PC-9 (cell line): ENCODE results near the gene FAT1. TPM values are rescaled to one million over a fixed set of nuclear protein-coding genes. Genes with fewer than 3 reads are reported as not detected.

Source experiments
- BruUV-seq: library from RNA; stranded (reverse); fragments of 400-500 nt; replicated peaks from 2 replicates; lab custom pipeline; 2021; lab: Mats Ljungman, UMichigan
- CTCF ChIA-PET: fragments of 300-600 bp; sonication (Branson Sonifier 250); formaldehyde crosslinking; loops from one replicate; lab custom pipeline; 2022; ENCODE audit warnings: antibody characterized with exemption; lab: Charles Lee
- POLR2A ChIA-PET: fragments of 300-600 bp; sonication (Branson Sonifier 250); formaldehyde crosslinking; loops from one replicate; lab custom pipeline; 2022; ENCODE audit warnings: antibody characterized with exemption; ENCODE audit not compliant: unreplicated experiment; lab: Charles Lee
- DNase-seq, 2 experiments: peaks; one replicate each; pipeline versions ENCODE4 v3.0.0 to v3.0.0-alpha.2; 2015 to 2022; ENCODE audit warnings: mixed read lengths in 1 of 2
- H2AFZ ChIP-seq: fragments of 200-600 bp; sonication (generic); 2 replicates; pipeline ENCODE4 v1.8.1; 2017; ENCODE audit warnings: antibody characterized with exemption
- H3F3A ChIP-seq: fragments of 200-600 bp; sonication (generic); 2 replicates; pipeline ENCODE4 v1.8.1; 2017; ENCODE audit warnings: antibody characterized with exemption, mild to moderate bottlenecking, low read depth; ENCODE audit not compliant: insufficient read depth
- H3K27ac ChIP-seq: fragments of 200-600 bp; sonication (generic); 2 replicates; pipeline ENCODE4 v1.6.1; 2016; ENCODE audit warnings: mixed run types
- H3K27me3 ChIP-seq: fragments of 200-600 bp; sonication (generic); 2 replicates; pipeline ENCODE4 v1.6.1; 2016; ENCODE audit warnings: low read depth, mixed run types; ENCODE audit not compliant: insufficient read depth
- H3K36me3 ChIP-seq: fragments of 200-600 bp; sonication (generic); 2 replicates; pipeline ENCODE4 v1.6.1; 2016; ENCODE audit warnings: low read depth, mixed run types
- H3K4me1 ChIP-seq: fragments of 200-600 bp; sonication (generic); replicated peaks from 2 replicates; pipeline ENCODE4 v1.6.1; 2016; ENCODE audit warnings: mixed run types; ENCODE audit not compliant: insufficient read depth
- H3K4me2 ChIP-seq: fragments of 200-600 bp; sonication (generic); 2 replicates; pipeline ENCODE4 v1.6.1; 2017; ENCODE audit warnings: mixed run types
- H3K4me3 ChIP-seq: fragments of 200-600 bp; sonication (generic); 2 replicates; pipeline ENCODE4 v1.6.1; 2016; ENCODE audit warnings: mixed run types
- H3K79me2 ChIP-seq: fragments of 200-600 bp; sonication (generic); 2 replicates; pipeline ENCODE4 v1.6.1; 2017; ENCODE audit warnings: low read depth, mixed run types
- H3K9me2 ChIP-seq: fragments of 200-600 bp; sonication (generic); 2 replicates; pipeline ENCODE4 v1.8.1; 2017; ENCODE audit warnings: mild to moderate bottlenecking; ENCODE audit not compliant: insufficient read depth
- H3K9me3 ChIP-seq: fragments of 200-600 bp; sonication (generic); 2 replicates; pipeline ENCODE4 v1.8.1; 2016; ENCODE audit warnings: low read depth; ENCODE audit not compliant: insufficient read depth
- H4K20me1 ChIP-seq: fragments of 200-600 bp; sonication (generic); 2 replicates; pipeline ENCODE4 v1.8.1; 2017; ENCODE audit not compliant: insufficient read depth
- EZH2 ChIP-seq: fragments of 200-600 bp; sonication (generic); IDR thresholded peaks from 2 replicates; pipeline ENCODE4 v1.8.0; 2017; ENCODE audit warnings: antibody characterized with exemption, low read depth
- intact Hi-C: fragments of 100-400 bp; cut with micrococcal nuclease; formaldehyde crosslinking; loops from one replicate; pipeline ENCODE4 v1.10.0; 2022; ENCODE audit not compliant: unreplicated experiment
- total RNA-seq: library from RNA; stranded (reverse); gene quantifications from 2 replicates; pipeline ENCODE4 v1.2.3, GENCODE V29; 2021
- TF ChIP-seq, protein P1 (sequence below): fragments of 200-600 bp; sonication (generic); conservative IDR thresholded peaks from 2 replicates; pipeline ENCODE4 v1.6.1; 2017; ENCODE audit warnings: mixed run types, antibody characterized with exemption, mild to moderate bottlenecking, moderate library complexity

FAT1 gene
- total RNA-seq, 1 experiment from 2014 or later, result 73.2 TPM

DNA sequence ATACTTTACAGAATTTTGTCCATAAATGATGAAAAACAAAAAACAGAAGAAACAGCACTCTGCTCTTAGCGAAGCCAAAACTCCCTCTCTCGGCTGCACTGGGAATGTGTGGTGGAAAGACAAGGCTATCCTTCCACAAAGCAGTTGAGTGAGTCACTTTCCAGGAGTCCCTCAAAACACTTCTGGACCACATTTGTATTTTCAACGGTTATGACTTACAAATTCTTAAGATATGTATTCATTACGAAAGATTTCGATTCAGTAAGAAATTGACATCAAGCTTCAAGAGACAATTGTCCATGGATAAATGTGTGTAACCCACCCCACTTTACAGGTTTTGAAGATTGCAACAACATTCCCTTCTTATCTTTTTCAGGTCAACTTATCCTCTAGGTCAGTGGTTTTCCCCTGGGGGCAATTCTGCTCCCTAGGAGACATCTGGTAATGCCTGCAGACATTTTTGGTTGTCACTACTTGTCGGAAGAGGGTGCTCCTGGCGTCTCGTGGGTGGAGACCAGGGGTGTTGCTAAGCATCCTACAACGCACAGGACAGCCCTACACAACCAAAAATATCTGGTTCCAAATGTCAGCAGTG, 101.6 kb downstream of the FAT1 start:
- Histone ChIP-seq H3F3A (peaks cover 12% of the 10 kb centered on the region; the same call in 1 of the 2 replicates), H2AFZ (no peak overlapping the region), H3K27me3 (no peaks in the 10 kb centered on the region), H3K9me2 (no peaks in the 10 kb centered on the region), H4K20me1 (no peaks in the 10 kb centered on the region), H3K36me3 (no peaks in the 10 kb centered on the region), H3K4me3 (no peak overlapping the region), H3K4me1 (no peaks in the 10 kb centered on the region), H3K4me2 (no peak overlapping the region), H3K9me3 (no peaks in the 10 kb centered on the region), H3K27ac (no peak overlapping the region), H3K79me2 (no peaks in the 10 kb centered on the region)
- intact Hi-C loops, result loop anchor here (1.0 kb wide), 1 partner anchor 102 kb away; no protein-coding TSS in a partner anchor
- ChIA-PET POLR2A (no interaction called here), CTCF (interaction anchor here (1.0 kb wide), 1 partner anchor 223 kb away, joined by 3 read pairs; no protein-coding TSS in a partner anchor)
- BruUV-seq, result no TSS peak
- TF ChIP-seq, protein P1, sequence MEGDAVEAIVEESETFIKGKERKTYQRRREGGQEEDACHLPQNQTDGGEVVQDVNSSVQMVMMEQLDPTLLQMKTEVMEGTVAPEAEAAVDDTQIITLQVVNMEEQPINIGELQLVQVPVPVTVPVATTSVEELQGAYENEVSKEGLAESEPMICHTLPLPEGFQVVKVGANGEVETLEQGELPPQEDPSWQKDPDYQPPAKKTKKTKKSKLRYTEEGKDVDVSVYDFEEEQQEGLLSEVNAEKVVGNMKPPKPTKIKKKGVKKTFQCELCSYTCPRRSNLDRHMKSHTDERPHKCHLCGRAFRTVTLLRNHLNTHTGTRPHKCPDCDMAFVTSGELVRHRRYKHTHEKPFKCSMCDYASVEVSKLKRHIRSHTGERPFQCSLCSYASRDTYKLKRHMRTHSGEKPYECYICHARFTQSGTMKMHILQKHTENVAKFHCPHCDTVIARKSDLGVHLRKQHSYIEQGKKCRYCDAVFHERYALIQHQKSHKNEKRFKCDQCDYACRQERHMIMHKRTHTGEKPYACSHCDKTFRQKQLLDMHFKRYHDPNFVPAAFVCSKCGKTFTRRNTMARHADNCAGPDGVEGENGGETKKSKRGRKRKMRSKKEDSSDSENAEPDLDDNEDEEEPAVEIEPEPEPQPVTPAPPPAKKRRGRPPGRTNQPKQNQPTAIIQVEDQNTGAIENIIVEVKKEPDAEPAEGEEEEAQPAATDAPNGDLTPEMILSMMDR, result no peak
- TF ChIP-seq EZH2, result no peak
- peak; percentile 64 to 71 for DNase-seq

DNA sequence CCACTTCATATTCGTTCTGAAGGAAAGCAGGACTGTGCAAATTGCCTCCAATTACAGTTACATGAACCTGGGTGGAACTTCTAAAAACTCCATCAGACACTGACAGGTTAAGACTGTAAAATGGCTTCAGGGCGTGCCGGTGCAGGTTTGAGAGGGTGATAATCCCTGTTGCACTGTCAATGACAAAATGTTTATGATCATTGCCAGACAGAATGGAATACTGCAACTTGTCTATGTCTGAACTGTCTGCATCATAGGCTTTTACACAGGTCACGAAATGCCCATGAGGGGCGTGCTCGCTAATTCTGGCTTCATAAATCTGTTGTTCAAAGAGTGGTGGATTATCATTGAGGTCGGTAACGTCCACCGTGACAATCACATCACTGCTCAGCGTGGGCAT, 104.6 kb downstream of the FAT1 start:
- Histone ChIP-seq H3F3A (peaks cover 12% of the 10 kb centered on the region; the same call in 1 of the 2 replicates), H3K4me3 (no peak overlapping the region), H3K36me3 (no peaks in the 10 kb centered on the region), H3K9me3 (no peaks in the 10 kb centered on the region), H3K4me2 (no peak overlapping the region), H3K4me1 (no peaks in the 10 kb centered on the region), H4K20me1 (no peaks in the 10 kb centered on the region), H3K79me2 (no peaks in the 10 kb centered on the region), H3K27ac (no peak overlapping the region), H3K9me2 (no peaks in the 10 kb centered on the region), H2AFZ (no peak overlapping the region), H3K27me3 (no peaks in the 10 kb centered on the region)
- ChIA-PET CTCF (no interaction called here), POLR2A (no interaction called here)
- intact Hi-C loops, result no loop called here
- BruUV-seq, result no TSS peak
- TF ChIP-seq, protein P1, result no peak
- TF ChIP-seq EZH2, result no peak
- no peak for DNase-seq

GRCh38 chr4:186617921-186618320, 105.7 kb downstream of the FAT1 start:
- H2AFZ ChIP-seq, result no peak overlapping the region
- no peak overlapping the region for H3K4me2 ChIP-seq
- no TSS peak for BruUV-seq
- no peaks in the 10 kb centered on the region for H3K9me2 ChIP-seq
- H3K27ac ChIP-seq, result no peak overlapping the region
- H3K36me3 ChIP-seq, result no peaks in the 10 kb centered on the region
- no peaks in the 10 kb centered on the region for H4K20me1 ChIP-seq
- no peak overlapping the region for H3K4me3 ChIP-seq
- TF ChIP-seq, protein P1, result no peak
- TF ChIP-seq EZH2, result no peak
- peaks cover 12% of the 10 kb centered on the region; the same call in 1 of the 2 replicates for H3F3A ChIP-seq
- no peaks in the 10 kb centered on the region for H3K27me3 ChIP-seq
- H3K9me3 ChIP-seq, result no peaks in the 10 kb centered on the region
- H3K79me2 ChIP-seq, result no peaks in the 10 kb centered on the region
- intact Hi-C loops, result no loop called here
- CTCF ChIA-PET, result no interaction called here
- POLR2A ChIA-PET, result no interaction called here
- no peaks in the 10 kb centered on the region for H3K4me1 ChIP-seq
- DNase-seq, result no peak
